ENCODE data around the gene TXN2. TPM values are rescaled to one million over a fixed set of nuclear protein-coding genes. Genes with fewer than 3 reads are reported as not detected.
A peak's percentile ranks its signal among the peaks of the same experiment; 100 is the strongest.

The TXN2 gene
- total RNA-seq, 2 donors from 2014 or later = 115 TPM

GRCh38 chr22:36470994-36471331 lies 10.5 kb downstream of the TXN2 start:
- DNase-seq (no peak), ATAC-seq (replicated peaks in 1 of 2) (no peak)
- H3K4me3 Mint-ChIP-seq = no peak overlapping the region
- no peak overlapping the region for H3K27ac Mint-ChIP-seq
- peaks cover 39% of the 10 kb centered on the region for H3K4me1 Mint-ChIP-seq (ENCODE audit: low read depth)
- H3K9me3 Mint-ChIP-seq = no peaks in the 10 kb centered on the region
- H3K27me3 Mint-ChIP-seq (ENCODE audit: low read depth) = no peaks in the 10 kb centered on the region
- peaks cover 0 to 2% of the 10 kb centered on the region in 2 donors for H3K36me3 Mint-ChIP-seq (ENCODE audit: insufficient read depth in 2 of 2)

- Mint-ChIP-seq H3K4me1 (ENCODE audit: low read depth) (peaks cover 43% of the 10 kb centered on the region), H3K4me3 (no peak overlapping the region), H3K27me3 (ENCODE audit: low read depth) (no peaks in the 10 kb centered on the region), H3K27ac (peak overlapping the region; percentile 65), H3K9me3 (no peaks in the 10 kb centered on the region), H3K36me3 (ENCODE audit: insufficient read depth in 2 of 2) (peaks cover 0 to 2% of the 10 kb centered on the region in 2 donors)
- DNase-seq (peak; percentile 79 to 83), ATAC-seq (replicated peaks in 1 of 2) (peak; percentile 85 to 93)
These were observed 11.1 kb downstream of the TXN2 start for GRCh38 chr22:36470162-36470993.

- H3K27me3 Mint-ChIP-seq (ENCODE audit: low read depth) = no peaks in the 10 kb centered on the region
- no peak overlapping the region for H3K4me3 Mint-ChIP-seq
- ATAC-seq (replicated peaks in 1 of 2) (no peak), DNase-seq (no peak)
- peaks cover 0 to 2% of the 10 kb centered on the region in 2 donors for H3K36me3 Mint-ChIP-seq (ENCODE audit: insufficient read depth in 2 of 2)
- H3K27ac Mint-ChIP-seq = no peak overlapping the region
- no peaks in the 10 kb centered on the region for H3K9me3 Mint-ChIP-seq
- peaks cover 43% of the 10 kb centered on the region for H3K4me1 Mint-ChIP-seq (ENCODE audit: low read depth)
These were observed 12.2 kb downstream of the TXN2 start for GRCh38 chr22:36469094-36469710.

- peak; percentile 17 to 29 for DNase-seq
- Mint-ChIP-seq H3K27me3 (ENCODE audit: low read depth) (no peaks in the 10 kb centered on the region), H3K4me3 (peak overlapping the region in 1 of 2 donors; percentile 29), H3K36me3 (ENCODE audit: insufficient read depth in 2 of 2) (peaks cover 0 to 2% of the 10 kb centered on the region in 2 donors), H3K9me3 (no peaks in the 10 kb centered on the region), H3K4me1 (ENCODE audit: low read depth) (peaks cover 43% of the 10 kb centered on the region), H3K27ac (no peak overlapping the region)
- ATAC-seq (replicated peaks in 1 of 2) = peak; percentile 27 to 35
These were observed 13.5 kb downstream of the TXN2 start for GRCh38 chr22:36467946-36468345.

- no peak for ATAC-seq (replicated peaks in 1 of 2)
- peak overlapping the region; percentile 83 for H3K27ac Mint-ChIP-seq
These were observed 14.2 kb downstream of the TXN2 start for GRCh38 chr22:36467042-36467810.

GRCh38 chr22:36466258-36466657 lies 15.2 kb downstream of the TXN2 start:
- Mint-ChIP-seq H3K4me1 (ENCODE audit: low read depth) (peaks cover 43% of the 10 kb centered on the region), H3K9me3 (no peaks in the 10 kb centered on the region), H3K27me3 (ENCODE audit: low read depth) (no peaks in the 10 kb centered on the region), H3K36me3 (ENCODE audit: insufficient read depth in 2 of 2) (peaks cover 0 to 2% of the 10 kb centered on the region in 2 donors), H3K4me3 (no peak overlapping the region), H3K27ac (no peak overlapping the region)
- ATAC-seq (replicated peaks in 1 of 2) (no peak), DNase-seq (no peak)

More at GRCh38 chr22:36467042-36467810, 14.2 kb downstream of the TXN2 start:
- Mint-ChIP-seq H3K27me3 (ENCODE audit: low read depth) (no peaks in the 10 kb centered on the region), H3K9me3 (no peaks in the 10 kb centered on the region), H3K4me3 (no peak overlapping the region), H3K4me1 (ENCODE audit: low read depth) (peaks cover 43% of the 10 kb centered on the region), H3K36me3 (ENCODE audit: insufficient read depth in 2 of 2) (peaks cover 0 to 2% of the 10 kb centered on the region in 2 donors)
- no peak for DNase-seq

GRCh38 chr22:36465232-36466021 lies 16.0 kb downstream of the TXN2 start:
- H3K36me3 Mint-ChIP-seq (ENCODE audit: insufficient read depth in 2 of 2) = no peaks in the 10 kb centered on the region
- no peak overlapping the region for H3K4me3 Mint-ChIP-seq
- no peaks in the 10 kb centered on the region for H3K27me3 Mint-ChIP-seq (ENCODE audit: low read depth)
- peaks cover 39% of the 10 kb centered on the region for H3K4me1 Mint-ChIP-seq (ENCODE audit: low read depth)
- no peak overlapping the region for H3K27ac Mint-ChIP-seq
- H3K9me3 Mint-ChIP-seq = no peaks in the 10 kb centered on the region
- no peak for ATAC-seq (replicated peaks in 1 of 2)
- no peak for DNase-seq

GRCh38 chr22:36464715-36465231 lies 16.7 kb downstream of the TXN2 start:
- ATAC-seq (replicated peaks in 1 of 2) = no peak
- no peak overlapping the region for H3K4me3 Mint-ChIP-seq
- no peak overlapping the region for H3K27ac Mint-ChIP-seq
- no peaks in the 10 kb centered on the region for H3K9me3 Mint-ChIP-seq
- no peak for DNase-seq
- peaks cover 33% of the 10 kb centered on the region for H3K4me1 Mint-ChIP-seq (ENCODE audit: low read depth)
- no peaks in the 10 kb centered on the region for H3K36me3 Mint-ChIP-seq (ENCODE audit: insufficient read depth in 2 of 2)
- no peaks in the 10 kb centered on the region for H3K27me3 Mint-ChIP-seq (ENCODE audit: low read depth)

- Mint-ChIP-seq H3K4me1 (ENCODE audit: low read depth) (peaks cover 33% of the 10 kb centered on the region), H3K9me3 (no peaks in the 10 kb centered on the region), H3K4me3 (no peak overlapping the region), H3K27ac (no peak overlapping the region), H3K36me3 (ENCODE audit: insufficient read depth in 2 of 2) (no peaks in the 10 kb centered on the region), H3K27me3 (ENCODE audit: low read depth) (no peaks in the 10 kb centered on the region)
- DNase-seq (no peak), ATAC-seq (replicated peaks in 1 of 2) (no peak)
These were observed 17.7 kb downstream of the TXN2 start for GRCh38 chr22:36463783-36464184.

- H3K36me3 Mint-ChIP-seq (ENCODE audit: insufficient read depth in 2 of 2) = no peaks in the 10 kb centered on the region
- H3K27me3 Mint-ChIP-seq (ENCODE audit: low read depth) = no peaks in the 10 kb centered on the region
- ATAC-seq (replicated peaks in 1 of 2) (peak; percentile 10 to 20), DNase-seq (no peak)
- H3K4me3 Mint-ChIP-seq = no peak overlapping the region
- peaks cover 14% of the 10 kb centered on the region for H3K4me1 Mint-ChIP-seq (ENCODE audit: low read depth)
- no peaks in the 10 kb centered on the region for H3K9me3 Mint-ChIP-seq
- no peak overlapping the region for H3K27ac Mint-ChIP-seq
These were observed 19.5 kb downstream of the TXN2 start for GRCh38 chr22:36461665-36462649.

- H3K27me3 Mint-ChIP-seq (ENCODE audit: low read depth) = no peaks in the 10 kb centered on the region
- no peaks in the 10 kb centered on the region for H3K36me3 Mint-ChIP-seq (ENCODE audit: insufficient read depth in 2 of 2)
- ATAC-seq (replicated peaks in 1 of 2) (no peak), DNase-seq (no peak)
- H3K4me1 Mint-ChIP-seq (ENCODE audit: low read depth) = peaks cover 12% of the 10 kb centered on the region
- H3K9me3 Mint-ChIP-seq = no peaks in the 10 kb centered on the region
- H3K27ac Mint-ChIP-seq = no peak overlapping the region
- H3K4me3 Mint-ChIP-seq = no peak overlapping the region
These were observed 21.2 kb downstream of the TXN2 start for GRCh38 chr22:36460202-36460601.

All from activated T-cell treated with anti-CD3 and anti-CD28 coated beads, Interleukin-2, amount 50 U/mL, for 72 hours (primary cell).